ENCODE results near the gene ERC2. TPM values are rescaled to one million over a fixed set of nuclear protein-coding genes. Genes with fewer than 3 reads are reported as not detected.
"Not testable (repeated sequence)": the region's sequence is repeated elsewhere in the genome, so short reads cannot be mapped to it uniquely, and the experiment has no call there.

ERC2 gene
- total RNA-seq, 3 donors from 2014 or later, result 0.64 to 7.3 (median 1.3) TPM

DNA sequence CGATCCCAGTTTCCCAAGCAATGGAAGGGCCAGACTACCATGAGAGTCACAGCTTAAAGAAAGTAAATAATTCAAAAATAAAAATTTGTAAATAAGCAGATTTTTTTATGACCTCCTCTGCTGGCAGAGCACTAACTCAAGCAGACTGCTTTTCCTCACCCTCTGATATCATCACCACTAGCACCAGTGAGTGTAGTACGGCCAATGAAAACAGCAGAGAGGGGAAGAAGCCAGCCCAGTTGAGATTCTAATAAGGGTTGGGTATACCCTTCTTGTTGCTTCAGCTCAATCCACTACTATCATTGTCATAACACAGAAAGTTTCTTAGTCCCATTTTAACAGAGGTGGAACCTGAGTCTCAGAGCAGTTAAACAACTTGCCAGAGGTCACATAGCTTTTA lies 193.1 kb downstream of the ERC2 start:
- Histone ChIP-seq H3K4me1 (no peaks in the 10 kb centered on the region), H3K9me3 (no peaks in the 10 kb centered on the region), H3K27me3 (no peaks in the 10 kb centered on the region), H3K27ac (no peak overlapping the region), H3K4me3 (no peak overlapping the region), H3K36me3 (no peaks in the 10 kb centered on the region)
- no peak for DNase-seq (ENCODE audit: low spot score in 2 of 2)
- TF ChIP-seq POLR2AphosphoS5 (IDR thresholded peaks at IDR 0.05) (no peak), POLR2A (IDR thresholded peaks at IDR 0.05) (no peak)
- TF ChIP-seq, protein P1, sequence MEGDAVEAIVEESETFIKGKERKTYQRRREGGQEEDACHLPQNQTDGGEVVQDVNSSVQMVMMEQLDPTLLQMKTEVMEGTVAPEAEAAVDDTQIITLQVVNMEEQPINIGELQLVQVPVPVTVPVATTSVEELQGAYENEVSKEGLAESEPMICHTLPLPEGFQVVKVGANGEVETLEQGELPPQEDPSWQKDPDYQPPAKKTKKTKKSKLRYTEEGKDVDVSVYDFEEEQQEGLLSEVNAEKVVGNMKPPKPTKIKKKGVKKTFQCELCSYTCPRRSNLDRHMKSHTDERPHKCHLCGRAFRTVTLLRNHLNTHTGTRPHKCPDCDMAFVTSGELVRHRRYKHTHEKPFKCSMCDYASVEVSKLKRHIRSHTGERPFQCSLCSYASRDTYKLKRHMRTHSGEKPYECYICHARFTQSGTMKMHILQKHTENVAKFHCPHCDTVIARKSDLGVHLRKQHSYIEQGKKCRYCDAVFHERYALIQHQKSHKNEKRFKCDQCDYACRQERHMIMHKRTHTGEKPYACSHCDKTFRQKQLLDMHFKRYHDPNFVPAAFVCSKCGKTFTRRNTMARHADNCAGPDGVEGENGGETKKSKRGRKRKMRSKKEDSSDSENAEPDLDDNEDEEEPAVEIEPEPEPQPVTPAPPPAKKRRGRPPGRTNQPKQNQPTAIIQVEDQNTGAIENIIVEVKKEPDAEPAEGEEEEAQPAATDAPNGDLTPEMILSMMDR (IDR thresholded peaks at IDR 0.05), result no peak
- intact Hi-C loops (cut with DNase I; ENCODE audit: low total_unique reads), result no loop called here

DNA sequence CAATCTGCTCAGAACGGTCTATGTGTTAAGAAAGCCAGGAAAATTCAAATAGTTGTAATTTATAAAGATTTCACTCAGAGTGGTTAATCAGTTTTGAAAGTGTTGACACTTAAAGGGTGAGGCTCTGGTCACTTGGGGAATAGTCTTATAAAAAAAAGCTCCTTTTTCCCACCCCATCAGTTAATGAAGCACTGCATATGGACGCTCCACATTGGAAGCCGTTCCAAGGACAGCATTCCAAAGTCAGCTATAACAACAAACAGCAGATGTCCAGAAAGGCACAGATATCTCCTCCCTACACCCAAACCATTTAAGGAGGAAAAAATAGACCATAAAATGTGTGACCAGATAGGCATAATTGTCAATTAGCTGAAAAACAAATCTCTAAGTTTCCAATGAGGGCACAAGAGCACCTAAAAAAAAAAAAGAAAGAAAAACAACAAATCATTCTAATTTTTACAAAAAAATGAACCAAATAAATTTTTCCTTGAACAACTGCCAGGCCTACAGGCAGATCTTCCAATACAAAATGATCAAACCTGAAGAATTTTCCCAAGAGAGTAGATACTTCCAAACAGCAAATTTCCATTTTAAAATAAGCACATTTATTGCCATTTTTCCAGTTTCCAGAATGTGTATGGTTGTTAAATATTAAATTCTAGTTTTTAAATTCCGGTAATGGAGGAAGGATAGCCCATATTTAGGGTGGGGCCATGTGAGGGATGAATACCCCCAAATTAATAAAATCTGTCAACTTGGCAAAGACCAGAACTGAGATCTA lies 198.3 kb downstream of the ERC2 start:
- H3K9me3 ChIP-seq, result no peaks in the 10 kb centered on the region
- TF ChIP-seq, protein P1 (IDR thresholded peaks at IDR 0.05), result no peak
- H3K27me3 ChIP-seq, result no peaks in the 10 kb centered on the region
- intact Hi-C loops (cut with DNase I; ENCODE audit: low total_unique reads), result no loop called here
- no peak overlapping the region for H3K27ac ChIP-seq
- no peak for DNase-seq (ENCODE audit: low spot score in 2 of 2)
- no peaks in the 10 kb centered on the region for H3K36me3 ChIP-seq
- no peak overlapping the region for H3K4me3 ChIP-seq
- no peaks in the 10 kb centered on the region for H3K4me1 ChIP-seq

DNA sequence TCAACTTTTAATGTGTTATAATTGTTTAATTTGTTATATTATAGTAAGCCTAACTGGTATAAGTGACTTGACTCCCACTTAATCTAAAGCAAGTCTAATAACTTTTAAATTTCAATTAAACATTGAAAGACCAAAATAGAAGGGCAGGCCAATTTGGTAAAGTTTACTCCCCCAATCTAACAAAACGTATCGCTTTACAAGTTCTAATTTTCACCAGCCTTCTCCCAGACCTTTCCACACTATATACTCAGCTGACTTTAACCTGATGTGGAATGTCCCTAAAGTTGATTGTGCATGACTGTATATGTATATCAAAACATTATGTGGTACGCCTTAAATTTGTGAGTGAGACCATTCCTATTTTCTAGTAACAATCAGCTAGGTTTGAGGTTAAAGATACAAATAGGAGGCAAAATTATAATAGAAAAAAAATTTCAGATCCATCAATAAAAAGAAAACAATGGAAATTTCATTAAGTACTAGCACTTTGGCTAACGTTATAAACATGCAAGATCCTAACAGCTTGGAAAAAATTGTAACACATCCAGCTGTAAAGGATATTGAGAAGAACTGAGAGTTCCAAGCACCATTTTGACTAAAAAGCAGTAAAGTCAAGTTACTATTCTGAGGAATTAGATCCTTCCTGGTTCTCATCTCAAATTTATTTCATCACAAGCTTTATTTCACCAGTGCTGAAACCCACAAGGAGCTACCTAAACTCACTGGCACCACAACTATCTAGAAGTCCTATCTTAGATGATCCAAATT lies 199.5 kb downstream of the ERC2 start:
- TF ChIP-seq POLR2A (IDR thresholded peaks at IDR 0.05), result no peak
- TF ChIP-seq POLR2AphosphoS5 (IDR thresholded peaks at IDR 0.05), result no peak
- TF ChIP-seq, protein P1 (IDR thresholded peaks at IDR 0.05), result no peak
- no peaks in the 10 kb centered on the region for H3K4me1 ChIP-seq

DNA sequence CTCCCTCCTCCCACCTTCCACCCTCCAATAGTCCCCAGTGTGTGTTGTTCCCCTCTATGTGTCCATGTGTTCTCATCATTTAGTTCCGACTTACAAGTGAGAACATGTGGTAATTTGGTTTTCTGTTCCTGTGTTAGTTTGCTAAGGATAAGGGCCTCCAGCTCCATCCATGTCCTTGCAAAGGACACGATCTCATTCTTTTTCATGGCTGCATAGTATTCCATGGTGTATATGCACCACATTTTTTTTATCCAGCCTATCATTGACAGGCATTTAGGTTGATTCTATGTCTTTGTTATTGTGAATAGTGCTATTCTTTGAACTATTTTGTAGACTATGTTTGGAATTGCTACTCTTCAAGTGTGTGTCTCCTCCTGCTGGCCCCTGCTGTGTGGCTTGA lies 206.4 kb downstream of the ERC2 start:
- H3K9me3 ChIP-seq; H3K4me3 ChIP-seq; H3K27ac ChIP-seq; DNase-seq (ENCODE audit: low spot score in 2 of 2); H3K27me3 ChIP-seq; intact Hi-C loops (cut with DNase I; ENCODE audit: low total_unique reads); H3K36me3 ChIP-seq; H3K4me1 ChIP-seq: not testable (repeated sequence)

More for the DNA sequence above, 199.5 kb downstream of the ERC2 start:
- intact Hi-C loops (cut with DNase I; ENCODE audit: low total_unique reads), result no loop called here
- no peaks in the 10 kb centered on the region for H3K27me3 ChIP-seq
- H3K36me3 ChIP-seq, result no peaks in the 10 kb centered on the region
- H3K9me3 ChIP-seq, result no peaks in the 10 kb centered on the region
- no peak overlapping the region for H3K27ac ChIP-seq
- no peak overlapping the region for H3K4me3 ChIP-seq
- DNase-seq (ENCODE audit: low spot score in 2 of 2), result no peak

DNA sequence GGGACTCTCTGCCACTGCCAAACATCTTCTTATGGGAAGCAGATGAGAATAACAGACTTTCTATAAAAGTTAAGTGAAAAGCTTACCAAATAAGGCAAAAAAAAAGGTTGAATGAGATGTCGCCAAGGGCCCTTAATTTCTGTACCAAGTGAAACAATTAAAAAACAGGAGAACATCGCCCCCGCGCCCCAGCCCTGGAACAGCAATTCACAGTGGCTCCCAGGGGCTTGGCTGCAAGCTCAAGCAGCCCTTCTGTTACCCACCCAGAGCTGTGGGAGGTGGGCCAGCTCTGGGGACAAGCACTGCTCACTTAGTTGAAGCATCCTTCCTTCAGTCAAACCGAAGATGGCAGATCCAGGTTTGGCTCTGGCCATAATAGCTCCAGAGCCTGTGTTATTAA lies 208.0 kb downstream of the ERC2 start:
- Histone ChIP-seq H3K4me1 (no peaks in the 10 kb centered on the region), H3K36me3 (no peaks in the 10 kb centered on the region), H3K4me3 (no peak overlapping the region), H3K9me3 (no peaks in the 10 kb centered on the region), H3K27me3 (no peaks in the 10 kb centered on the region), H3K27ac (no peak overlapping the region)
- TF ChIP-seq POLR2AphosphoS5 (IDR thresholded peaks at IDR 0.05) (no peak), POLR2A (IDR thresholded peaks at IDR 0.05) (no peak)
- TF ChIP-seq, protein P1 (IDR thresholded peaks at IDR 0.05), result no peak
- DNase-seq (ENCODE audit: low spot score in 2 of 2), result no peak
- intact Hi-C loops (cut with DNase I; ENCODE audit: low total_unique reads), result no loop called here

Data from breast epithelium (tissue), 4 donors.